Measurements from ENCODE around the gene PXMP2.

DNA sequence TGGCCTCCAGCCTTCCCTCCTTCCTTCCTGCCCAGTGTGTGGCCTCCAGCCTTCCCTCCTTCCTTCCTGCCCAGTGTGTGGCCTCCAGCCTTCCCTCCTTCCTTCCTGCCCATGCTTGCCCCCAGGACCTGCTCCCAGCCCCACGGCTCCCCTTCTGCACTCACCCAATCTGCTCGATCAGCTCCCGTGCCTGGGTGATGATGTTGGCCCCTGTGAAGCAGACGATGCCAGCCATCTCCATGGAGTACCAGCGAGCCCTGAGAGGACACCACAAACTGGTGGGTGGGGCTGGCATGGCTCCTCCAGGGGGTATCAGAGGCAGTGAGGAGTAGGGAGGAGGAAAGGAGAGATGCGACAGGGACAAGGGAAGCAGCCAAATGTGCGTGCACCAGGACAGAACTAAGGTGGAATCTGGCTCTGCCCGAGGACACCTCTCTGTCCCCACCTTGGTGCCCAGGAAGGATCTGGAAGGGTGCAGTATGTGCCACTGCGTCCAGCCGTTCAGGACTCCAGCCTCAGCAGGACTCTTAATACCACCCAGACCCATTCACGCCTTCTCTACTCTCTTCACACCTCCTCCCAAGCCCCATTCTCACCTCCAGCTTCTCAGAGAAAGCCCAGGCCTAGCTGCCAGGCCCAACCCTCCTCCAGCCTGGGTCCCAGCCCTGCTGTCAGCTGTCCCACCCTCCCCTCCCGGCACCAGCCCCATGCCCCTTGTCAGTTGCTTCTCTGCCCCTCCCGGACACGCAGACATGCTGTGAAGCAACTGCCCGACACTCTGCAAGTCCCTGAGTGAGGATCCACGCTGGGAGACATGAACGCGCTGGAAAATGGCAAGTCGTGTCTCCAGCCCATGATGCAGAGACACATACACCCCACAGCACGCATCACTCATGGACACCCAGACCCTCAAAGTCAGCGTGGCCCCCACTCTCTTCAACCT lies 22.9 kb upstream of the PXMP2 start:
- TF ChIP-seq, protein P1, sequence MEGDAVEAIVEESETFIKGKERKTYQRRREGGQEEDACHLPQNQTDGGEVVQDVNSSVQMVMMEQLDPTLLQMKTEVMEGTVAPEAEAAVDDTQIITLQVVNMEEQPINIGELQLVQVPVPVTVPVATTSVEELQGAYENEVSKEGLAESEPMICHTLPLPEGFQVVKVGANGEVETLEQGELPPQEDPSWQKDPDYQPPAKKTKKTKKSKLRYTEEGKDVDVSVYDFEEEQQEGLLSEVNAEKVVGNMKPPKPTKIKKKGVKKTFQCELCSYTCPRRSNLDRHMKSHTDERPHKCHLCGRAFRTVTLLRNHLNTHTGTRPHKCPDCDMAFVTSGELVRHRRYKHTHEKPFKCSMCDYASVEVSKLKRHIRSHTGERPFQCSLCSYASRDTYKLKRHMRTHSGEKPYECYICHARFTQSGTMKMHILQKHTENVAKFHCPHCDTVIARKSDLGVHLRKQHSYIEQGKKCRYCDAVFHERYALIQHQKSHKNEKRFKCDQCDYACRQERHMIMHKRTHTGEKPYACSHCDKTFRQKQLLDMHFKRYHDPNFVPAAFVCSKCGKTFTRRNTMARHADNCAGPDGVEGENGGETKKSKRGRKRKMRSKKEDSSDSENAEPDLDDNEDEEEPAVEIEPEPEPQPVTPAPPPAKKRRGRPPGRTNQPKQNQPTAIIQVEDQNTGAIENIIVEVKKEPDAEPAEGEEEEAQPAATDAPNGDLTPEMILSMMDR (IDR thresholded peaks at IDR 0.05; ENCODE audit: low read depth, low read length) = no peak
- TF ChIP-seq EZH2phosphoT487 (IDR thresholded peaks at IDR 0.05; ENCODE audit: low read depth) = no peak
